HepG2 (cell line): Measurements from ENCODE around the gene OPA3. TPM values are rescaled to one million over a fixed set of nuclear protein-coding genes. Genes with fewer than 3 reads are reported as not detected.

ENCODE experiments used
- ATAC-seq: fragments of 200-7000 bp; cut with Tn5 transposase; 3 replicates; pipeline ENCODE4 v1.9.1; 2020; ENCODE audit warnings: mild to moderate bottlenecking, moderate library complexity
- Bru-seq: library from RNA; stranded (reverse); fragments of 400-500 nt; gene quantifications from one replicate; lab custom pipeline; 2021; lab: Mats Ljungman, UMichigan
- BruChase-seq, 2 experiments: library from RNA; stranded (reverse); fragments of 400-500 nt; gene quantifications; one replicate each; lab custom pipeline; 2021; lab: Mats Ljungman, UMichigan
- BruUV-seq: library from RNA; stranded (reverse); fragments of 400-500 nt; replicated peaks from 2 replicates; lab custom pipeline; 2021; lab: Mats Ljungman, UMichigan
- CTCF ChIA-PET: fragments of 300-600 bp; formaldehyde crosslinking; extraction: SDS; loops from one replicate; lab custom pipeline; 2021; ENCODE audit warnings: low total read pairs, inconsistent platforms, low intra/inter-chr PET ratio; lab: Yijun Ruan, JAX
- POLR2A ChIA-PET: fragments of 350-600 bp; sonication (Branson Sonifier 250); formaldehyde crosslinking; loops from one replicate; lab custom pipeline; 2020; ENCODE audit warnings: antibody characterized with exemption, inconsistent platforms; lab: Yijun Ruan, JAX
- DNase-seq: peaks from one replicate; pipeline ENCODE4 v3.0.0-alpha.2; 2015; ENCODE audit warnings: low spot score
- FAIRE-seq: peaks from 3 replicates; lab custom pipeline; 2011; peaks lifted over from hg19 to GRCh38; lab: Jason Lieb, UNC
- H2AFZ ChIP-seq: one replicate; pipeline ENCODE4 v1.6.1; 2011; ENCODE audit warnings: low read length, inconsistent platforms
- H3K27ac ChIP-seq: fragments of 300-600 bp; 3 replicates; pipeline ENCODE4 v1.8.0; 2011; ENCODE audit warnings: mixed run types, mild to moderate bottlenecking, mixed read lengths, low read length, inconsistent platforms; ENCODE audit not compliant: insufficient read depth; ENCODE audit errors: extremely low read length
- H3K27me3 ChIP-seq, 2 experiments: fragments of 200-600 bp in 1 of 2; 2 replicates in 1 of 2; 3 replicates in 1 of 2; pipeline versions ENCODE4 v1.6.0 to v1.8.0; 2011; ENCODE audit warnings: low read length in 2 of 2, mild to moderate bottlenecking in 2 of 2, moderate library complexity in 2 of 2, inconsistent platforms in 1 of 2; ENCODE audit not compliant: insufficient read depth in 2 of 2, control insufficient read depth in 1 of 2
- H3K36me3 ChIP-seq, 2 experiments: fragments of 200-600 bp in 1 of 2; replicated peaks in 1 of 2; 2 replicates in 1 of 2; 3 replicates in 1 of 2; pipeline versions ENCODE4 v1.5.1 to v1.8.0; 2011; ENCODE audit warnings: low read length in 2 of 2, inconsistent platforms in 1 of 2; ENCODE audit not compliant: insufficient read depth in 2 of 2, control insufficient read depth in 1 of 2
- H3K4me1 ChIP-seq: 2 replicates; pipeline ENCODE4 v1.5.1; 2012; ENCODE audit warnings: low read length, inconsistent platforms; ENCODE audit not compliant: insufficient read depth
- H3K4me2 ChIP-seq: 2 replicates; pipeline ENCODE4 v1.6.0; 2011; ENCODE audit warnings: low read depth, low read length, inconsistent platforms
- H3K4me3 ChIP-seq, 3 experiments: fragments of 200-600 bp in 1 of 3; sonication (generic), shearing (Covaris generic) in 1 of 3; replicated peaks in 1 of 3; 2 replicates each; pipeline ENCODE4 v1.5.1; 2011 to 2016; ENCODE audit warnings: low read length in 3 of 3, inconsistent platforms in 2 of 3, low read depth in 2 of 3, mild to moderate bottlenecking in 2 of 3, control low read depth in 1 of 3, mixed read lengths in 1 of 3; ENCODE audit not compliant: insufficient read depth in 1 of 3
- H3K79me2 ChIP-seq: one replicate; pipeline ENCODE4 v1.6.1; 2011; ENCODE audit warnings: low read length, inconsistent platforms; ENCODE audit not compliant: insufficient read depth
- H3K9ac ChIP-seq: 2 replicates; pipeline ENCODE4 v1.6.0; 2011; ENCODE audit warnings: mild to moderate bottlenecking, low read depth, low read length, inconsistent platforms; ENCODE audit not compliant: insufficient read depth
- H3K9me3 ChIP-seq: 2 replicates; pipeline ENCODE4 v1.5.1; 2012; ENCODE audit warnings: mild to moderate bottlenecking, low read length
- H4K20me1 ChIP-seq: 2 replicates; pipeline ENCODE4 v1.6.0; 2011; ENCODE audit warnings: inconsistent platforms, mild to moderate bottlenecking, low read length, moderate library complexity; ENCODE audit not compliant: insufficient read depth
- AGO2 ChIP-seq: fragments of 200-400 bp; formaldehyde crosslinking; optimal IDR thresholded peaks from 2 replicates; pipeline ENCODE3; 2017; ENCODE audit warnings: mild to moderate bottlenecking, low read depth, low read length, moderate library complexity
- ARID2 ChIP-seq: sonication (generic); formaldehyde crosslinking; IDR thresholded peaks from 2 replicates; pipeline ENCODE4 v1.8.1; 2022; ENCODE audit warnings: mild to moderate bottlenecking, missing genetic modification reagents, borderline replicate concordance
- ASH2L ChIP-seq: fragments of 300-600, 200-600 bp; sonication (generic); IDR thresholded peaks from 2 replicates; pipeline ENCODE4 v1.7.0; 2017; ENCODE audit warnings: low read depth, mild to moderate bottlenecking, moderate library complexity, mixed read lengths, low read length; ENCODE audit not compliant: insufficient read length
- ELF1 ChIP-seq: sonication (generic); formaldehyde crosslinking; IDR thresholded peaks from 2 replicates; pipeline ENCODE4 v1.4.0; 2020; ENCODE audit warnings: missing genetic modification reagents
- FOXA3 ChIP-seq: IDR thresholded peaks from 2 replicates; pipeline ENCODE4 v1.6.1; 2016; ENCODE audit warnings: missing genetic modification reagents, missing compliant biosample characterization
- GMEB2 ChIP-seq: IDR thresholded peaks from 2 replicates; pipeline ENCODE4 v1.6.1; 2016; ENCODE audit warnings: missing biosample characterization, missing genetic modification reagents, low read depth
- JUND ChIP-seq: sonication (generic); formaldehyde crosslinking; IDR thresholded peaks from 2 replicates; pipeline ENCODE4 v1.8.0; 2022; ENCODE audit warnings: mild to moderate bottlenecking, missing genetic modification reagents
- MED1 ChIP-seq: sonication (generic); formaldehyde crosslinking; IDR thresholded peaks from 2 replicates; pipeline ENCODE4 v1.4.0; 2020; ENCODE audit warnings: missing genetic modification reagents
- MXD4 ChIP-seq: IDR thresholded peaks from 2 replicates; pipeline ENCODE4 v1.6.1; 2016; ENCODE audit warnings: mild to moderate bottlenecking, missing biosample characterization, missing genetic modification reagents
- PBX2 ChIP-seq: IDR thresholded peaks from 2 replicates; pipeline ENCODE4 v1.6.1; 2016; ENCODE audit warnings: control low read depth
- SOX13 ChIP-seq, 3 experiments: fragments of 450-650 bp in 1 of 3; sonication (generic) in 1 of 3; formaldehyde crosslinking in 1 of 3; IDR thresholded peaks in 2 of 3; conservative IDR thresholded peaks in 1 of 3; 2 replicates each; pipeline versions ENCODE4 v1.5.0 to v1.6.1; 2016 to 2020; ENCODE audit warnings: antibody characterized with exemption in 1 of 3, mild to moderate bottlenecking in 1 of 3, missing compliant biosample characterization in 1 of 3, missing genetic modification reagents in 1 of 3, moderate library complexity in 1 of 3
- TEAD3 ChIP-seq: optimal IDR thresholded peaks from 2 replicates; pipeline ENCODE3; 2016; ENCODE audit warnings: borderline replicate concordance
- YEATS2 ChIP-seq: sonication (generic); formaldehyde crosslinking; IDR thresholded peaks from 2 replicates; pipeline ENCODE4 v1.4.0; 2020; ENCODE audit warnings: missing genetic modification reagents, borderline replicate concordance
- ZNF264 ChIP-seq: sonication (generic); formaldehyde crosslinking; IDR thresholded peaks from 2 replicates; pipeline ENCODE4 v1.4.0; 2020; ENCODE audit warnings: missing genetic modification reagents
- ZNF792 ChIP-seq: IDR thresholded peaks from 2 replicates; pipeline ENCODE4 v1.6.1; 2016
- WGBS: methylation state at CpG from one replicate; pipeline ENCODE4 v1.1.6; 2017; ENCODE audit warnings: low lambda C conversion rate; 5-methylcytosine and 5-hydroxymethylcytosine counted together
- in situ Hi-C: cut with HindIII; loops from 2 replicates; pipeline ENCODE4 v1.10.0; 2017; ENCODE audit warnings: low pct_unique_long_range_greater_than_20kb; ENCODE audit not compliant: extremely low pct_ligation_motif_present
- intact Hi-C: fragments of 100-400 bp; cut with micrococcal nuclease; formaldehyde crosslinking; loops from one replicate; pipeline ENCODE4 v1.10.0; 2022; ENCODE audit not compliant: unreplicated experiment
- long read RNA-seq, 2 experiments: library from RNA in 1 of 2; library from polyadenylated mRNA in 1 of 2; stranded (forward) in 1 of 2; unstranded in 1 of 2; transcript quantifications; one replicate each; pipeline ENCODE4 v2.0.0, GENCODE V29; 2019 to 2022
- polyA minus RNA-seq, 3 experiments: library from RNA; depleted of rRNA, polyadenylated mRNA; stranded (reverse); fragments of >200 nt; gene quantifications; 2 replicates each; pipeline ENCODE4 v1.2.3, GENCODE V29; 2011; ENCODE audit warnings: low replicate concordance in 1 of 3
- polyA plus RNA-seq, 8 experiments: library from polyadenylated mRNA; depleted of rRNA in 3 of 8; stranded (reverse) in 7 of 8; unstranded in 1 of 8; fragments of >200 nt; fragmentation: Illumina TruSeq in 4 of 8; extraction: Trizol in 4 of 8; gene quantifications; 2 replicates each; pipeline versions ENCODE4 v1.2.1 to v1.2.3, GENCODE V29; 2011 to 2016; ENCODE audit warnings: low read depth in 4 of 8, missing spikeins in 1 of 8, mixed read lengths in 1 of 8; ENCODE audit not compliant: insufficient read depth in 1 of 8
- total RNA-seq, 5 experiments: library from RNA; depleted of rRNA; stranded (reverse); fragments of >200 nt; fragmentation: Illumina TruSeq; extraction: Trizol; gene quantifications; 2 replicates each; pipeline ENCODE4 v1.2.3, GENCODE V29; 2016; ENCODE audit warnings: low read depth in 1 of 5

Gene OPA3
- total RNA-seq (2016; rRNA removed; fragmentation: Illumina TruSeq; extraction: Trizol) (7.8 and 8.3 TPM in 2 replicates), polyA plus RNA-seq (2011; rRNA removed) (16.6 and 17.7 TPM in 2 replicates), polyA minus RNA-seq (2011; rRNA and poly(A)+ RNA removed; ENCODE audit: low replicate concordance) (21.3 and 30.2 TPM in 2 replicates), Bru-seq, nascent RNA (percentile 61 among the genes with signal in this experiment), BruChase-seq, experiment 1, labeled RNA remaining after a 6-hour chase (percentile 70 among the genes with signal in this experiment), BruChase-seq, experiment 2, labeled RNA remaining after a 2-hour chase (percentile 66 among the genes with signal in this experiment)
- total RNA-seq (2016; cell fraction: cytosol; rRNA removed; fragmentation: Illumina TruSeq; extraction: Trizol; ENCODE audit: low read depth) = 0.81 and 1.1 TPM in 2 replicates
- 9.0 and 9.2 TPM in 2 replicates for total RNA-seq (2016; cell fraction: insoluble cytoplasmic fraction; rRNA removed; fragmentation: Illumina TruSeq; extraction: Trizol)
- 3.3 and 3.4 TPM in 2 replicates for total RNA-seq (2016; cell fraction: membrane; rRNA removed; fragmentation: Illumina TruSeq; extraction: Trizol)
- total RNA-seq (2016; cell fraction: nucleus; rRNA removed; fragmentation: Illumina TruSeq; extraction: Trizol) = 3.2 and 4.2 TPM in 2 replicates
- 13.1 and 15.8 TPM in 2 replicates for polyA plus RNA-seq (2011; cell fraction: cytosol; rRNA removed)
- polyA plus RNA-seq (2011; cell fraction: nucleus; rRNA removed) = 7.5 and 8.6 TPM in 2 replicates
- polyA plus RNA-seq (2012) = 5.2 and 7.4 TPM in 2 replicates
- 0.77 TPM in 2 replicates for polyA plus RNA-seq (2016; cell fraction: cytosol; fragmentation: Illumina TruSeq; extraction: Trizol; ENCODE audit: low read depth)
- polyA plus RNA-seq (2016; cell fraction: insoluble cytoplasmic fraction; fragmentation: Illumina TruSeq; extraction: Trizol; ENCODE audit: low read depth) = 10.0 and 10.6 TPM in 2 replicates
- 1.6 and 2.3 TPM in 2 replicates for polyA plus RNA-seq (2016; cell fraction: membrane; fragmentation: Illumina TruSeq; extraction: Trizol; ENCODE audit: low read depth)
- polyA plus RNA-seq (2016; cell fraction: nucleus; fragmentation: Illumina TruSeq; extraction: Trizol; ENCODE audit: insufficient read depth, low read depth) = 7.8 and 8.0 TPM in 2 replicates
- polyA minus RNA-seq (2011; cell fraction: cytosol; rRNA and poly(A)+ RNA removed) = 7.1 and 7.5 TPM in 2 replicates
- polyA minus RNA-seq (2011; cell fraction: nucleus; rRNA and poly(A)+ RNA removed) = 2.6 and 3.0 TPM in 2 replicates
- long read RNA-seq, experiment 1, full-length matches to known transcripts = 12 of 18 reads
- long read RNA-seq, experiment 1, partial matches to known transcripts = 0 of 18 reads
- long read RNA-seq, experiment 1, other reads (novel, unspliced or antisense) = 6 of 18 reads
- long read RNA-seq, experiment 2, full-length matches to known transcripts = 10 of 36 reads
- long read RNA-seq, experiment 2, partial matches to known transcripts = 0 of 36 reads
- long read RNA-seq, experiment 2, other reads (novel, unspliced or antisense) = 26 of 36 reads

DNA sequence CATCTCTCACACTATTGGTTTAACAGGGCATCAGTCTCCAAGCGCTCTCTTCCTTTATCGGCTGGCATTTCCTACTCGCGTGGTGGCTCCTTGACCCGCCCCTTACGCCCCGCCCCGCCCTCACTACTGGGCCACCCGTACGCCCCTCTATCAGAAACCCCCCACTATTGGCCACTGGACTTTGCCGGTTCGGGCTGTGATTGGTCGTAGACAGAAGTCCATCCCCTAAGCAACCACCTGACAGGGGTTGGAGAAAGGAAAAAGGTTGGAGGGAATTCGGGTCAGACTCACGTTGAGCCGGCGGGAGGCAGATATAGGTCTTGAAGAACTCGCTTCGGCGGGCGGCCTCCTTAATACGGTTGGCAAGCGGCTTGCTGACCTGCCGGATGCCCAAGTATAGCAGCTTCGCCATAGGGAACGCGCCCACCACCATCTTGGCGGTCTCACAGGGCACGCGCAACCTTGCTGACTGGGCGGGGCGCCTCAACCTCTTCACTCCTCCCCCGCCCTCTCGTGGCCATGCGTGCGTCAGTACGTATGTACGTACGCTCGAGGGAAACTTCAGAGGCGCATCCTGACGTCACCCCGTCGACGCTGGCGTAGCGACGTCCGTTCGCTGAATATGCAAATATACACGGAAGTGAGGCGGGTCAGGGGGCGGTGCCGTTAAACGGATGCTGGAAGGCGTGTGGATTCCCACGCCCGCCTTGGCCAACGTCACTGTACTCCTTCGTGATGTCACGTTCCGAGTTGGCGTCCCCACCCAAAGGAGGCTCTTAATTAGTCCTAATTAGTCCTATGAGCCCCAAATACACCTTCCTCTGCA, at the start of gene OPA3:
OPA3 (minus strand) TSS at position 471 of the 826 bp plus-strand sequence; CDS start at position 433, 38 bp downstream.
- Histone ChIP-seq H3K4me2 (peak within 1 kb of the TSS; percentile 85), H3K9ac (peak within 1 kb of the TSS; percentile 91), H3K79me2 (peaks cover 16% of the 10 kb centered on the region), H3K4me1 (peaks cover 52% of the 10 kb centered on the region), H3K27ac (peak within 1 kb of the TSS; percentile 100), H2AFZ (peak within 1 kb of the TSS; percentile 46), H3K9me3 (no peaks in the 10 kb centered on the region), H3K36me3 (0 out of 5 replicates have a peak, but pooled peaks cover 0 to 6% of the 10 kb centered on the region in 2 experiments), H4K20me1 (no peaks in the 10 kb centered on the region), H3K27me3 (no peaks in the 10 kb centered on the region), H3K4me3 (peak within 1 kb of the TSS; percentile 63 to 80 (median 74))
- BruUV-seq = TSS peak; percentile 98
- peak; percentile 91 for ATAC-seq
- intact Hi-C loops = loop anchor here (2.0 kb wide), 1 partner anchor 108 kb away; the partner anchor contains the start of gene QPCTL
- peak; percentile 93 for FAIRE-seq
- in situ Hi-C loops = no loop called here
- peak; percentile 98 for DNase-seq
- WGBS = under 1% methylated on average over 37 of the region's 63 CpGs
- CTCF ChIA-PET = no interaction called here
- POLR2A ChIA-PET = interaction anchor here (0.6 to 3.5 kb wide), 25 partner anchors 11 to 185 kb away, joined by 3 to 56 read pairs (median 4); partner anchors contain the start of genes EML2, GIPR, QPCTL and SIX5
- TF ChIP-seq ZNF264 (CRISPR knock-in tag) (no peak), JUND (no peak), ELF1 (CRISPR knock-in tag) (peak; percentile 98), SOX13 (IDR thresholded peaks at IDR 0.05) (no peak), SOX13 (CRISPR knock-in tag; conservative IDR thresholded peaks at IDR 0.05 in 1 of 2, IDR thresholded peaks at IDR 0.05 in 1 of 2) (no peak), ASH2L (peak; percentile 51), TEAD3 (CRISPR knock-in tag) (peak; percentile 81), PBX2 (CRISPR knock-in tag) (peak; percentile 93), ZNF792 (CRISPR knock-in tag) (peak; percentile 49; the same call in 1 of the 2 replicates), ARID2 (CRISPR knock-in tag) (no peak), FOXA3 (peak; percentile 80), AGO2 (peak; percentile 76), YEATS2 (CRISPR knock-in tag) (peak; percentile 89), GMEB2 (CRISPR knock-in tag) (peak; percentile 99), MXD4 (CRISPR knock-in tag) (peak; percentile 60; the same call in 1 of the 2 replicates), MED1 (CRISPR knock-in tag) (peak; percentile 21)
